GM23338 (cell line): ENCODE results near the gene ASB11. TPM values are rescaled to one million over a fixed set of nuclear protein-coding genes. Genes with fewer than 3 reads are reported as not detected.

Experiments
- ATAC-seq: fragments of 200-7000 bp; cut with Tn5 transposase; 3 replicates; pipeline ENCODE4 v1.9.1; 2020
- DNase-seq: peaks from one replicate; pipeline ENCODE4 v3.0.0-alpha.2; 2015; ENCODE audit warnings: low spot score
- H2AFZ ChIP-seq: fragments of 200-600 bp; sonication (generic); 2 replicates; pipeline ENCODE4 v1.8.0; 2016; ENCODE audit warnings: antibody characterized with exemption, mild to moderate bottlenecking, moderate library complexity
- H3F3A ChIP-seq: fragments of 200-600 bp; sonication (generic); replicated peaks from 2 replicates; pipeline ENCODE4 v1.8.0; 2017; ENCODE audit warnings: antibody characterized with exemption, mixed run types, low read depth
- H3K27ac ChIP-seq: fragments of 200-600 bp; sonication (generic); 2 replicates; pipeline ENCODE4 v1.6.1; 2016; ENCODE audit warnings: low read depth
- H3K27me3 ChIP-seq: fragments of 200-600 bp; sonication (generic); 2 replicates; pipeline ENCODE4 v1.8.0; 2016; ENCODE audit warnings: mild to moderate bottlenecking, mixed run types, moderate library complexity; ENCODE audit not compliant: insufficient read depth
- H3K36me3 ChIP-seq: fragments of 200-600 bp; sonication (generic); 2 replicates; pipeline ENCODE4 v1.8.0; 2016; ENCODE audit warnings: mild to moderate bottlenecking; ENCODE audit not compliant: insufficient read depth
- H3K4me1 ChIP-seq: fragments of 200-600 bp; sonication (generic); 2 replicates; pipeline ENCODE4 v1.8.0; 2016; ENCODE audit warnings: mild to moderate bottlenecking, moderate library complexity; ENCODE audit not compliant: insufficient read depth
- H3K4me2 ChIP-seq: fragments of 200-600 bp; sonication (generic); 2 replicates; pipeline ENCODE4 v1.7.1; 2017; ENCODE audit warnings: mixed run types
- H3K4me3 ChIP-seq: fragments of 200-600 bp; sonication (generic); 2 replicates; pipeline ENCODE4 v1.6.1; 2016; ENCODE audit warnings: mixed run types
- H3K79me2 ChIP-seq: fragments of 200-600 bp; sonication (generic); replicated peaks from 2 replicates; pipeline ENCODE4 v1.8.0; 2017; ENCODE audit warnings: mild to moderate bottlenecking; ENCODE audit not compliant: insufficient read depth
- H3K9me2 ChIP-seq: fragments of 200-600 bp; sonication (generic); 2 replicates; pipeline ENCODE4 v1.8.0; 2017; ENCODE audit not compliant: insufficient read depth
- H4K20me1 ChIP-seq: fragments of 200-600 bp; sonication (generic); replicated peaks from 2 replicates; pipeline ENCODE4 v1.8.0; 2017; ENCODE audit warnings: mild to moderate bottlenecking; ENCODE audit not compliant: insufficient read depth
- H3K27ac Mint-ChIP-seq: 2 replicates; pipeline ENCODE4 v1.8.0; 2020; ENCODE audit warnings: inconsistent platforms, mild to moderate bottlenecking, moderate library complexity, mixed read lengths
- H3K27me3 Mint-ChIP-seq: 3 replicates; pipeline ENCODE4 v1.8.0; 2022; ENCODE audit warnings: low read depth, mild to moderate bottlenecking, moderate library complexity, mixed read lengths, inconsistent platforms; ENCODE audit not compliant: insufficient read depth, poor library complexity
- H3K36me3 Mint-ChIP-seq: 3 replicates; pipeline ENCODE4 v1.8.0; 2021; ENCODE audit warnings: low read depth, mild to moderate bottlenecking, inconsistent platforms, moderate library complexity, mixed read lengths
- H3K4me1 Mint-ChIP-seq: 3 replicates; pipeline ENCODE4 v1.8.0; 2020; ENCODE audit warnings: mild to moderate bottlenecking, inconsistent platforms, mixed read lengths
- H3K4me3 Mint-ChIP-seq: 3 replicates; pipeline ENCODE4 v1.8.0; 2021; ENCODE audit warnings: moderate library complexity, mild to moderate bottlenecking, inconsistent platforms, mixed read lengths
- H3K9me3 Mint-ChIP-seq: 3 replicates; pipeline ENCODE4 v1.8.0; 2020; ENCODE audit warnings: moderate library complexity, mild to moderate bottlenecking, inconsistent platforms, mixed read lengths
- CREB1 ChIP-seq: fragments of 250-450 bp; sonication (Bioruptor Pico); IDR thresholded peaks from 2 replicates; pipeline ENCODE4 v1.5.0; 2020; ENCODE audit warnings: low read depth, mild to moderate bottlenecking, moderate library complexity
- EZH2 ChIP-seq: fragments of 200-600 bp; sonication (generic); IDR thresholded peaks from one replicate; pipeline ENCODE4 v1.8.0; 2017; ENCODE audit warnings: antibody characterized with exemption, mild to moderate bottlenecking, low read depth; ENCODE audit not compliant: unreplicated experiment
- JUNB ChIP-seq: IDR thresholded peaks from one replicate; pipeline ENCODE4 v1.6.1; 2016; ENCODE audit warnings: antibody characterized with exemption; ENCODE audit not compliant: unreplicated experiment
- NANOG ChIP-seq: IDR thresholded peaks from 2 replicates; pipeline ENCODE4 v1.6.1; 2016; ENCODE audit warnings: antibody characterized with exemption, borderline replicate concordance
- POLR2AphosphoS5 ChIP-seq: IDR thresholded peaks from 2 replicates; pipeline ENCODE4 v1.6.1; 2016; ENCODE audit warnings: antibody characterized with exemption, low read depth
- STAT1 ChIP-seq: IDR thresholded peaks from one replicate; pipeline ENCODE4 v1.6.1; 2016; ENCODE audit warnings: antibody characterized with exemption; ENCODE audit not compliant: unreplicated experiment
- ZNF331 ChIP-seq: fragments of 250-450 bp; sonication (Bioruptor Pico); IDR thresholded peaks from 2 replicates; pipeline ENCODE4 v1.5.0; 2020; ENCODE audit warnings: low read depth, mild to moderate bottlenecking, moderate library complexity
- polyA plus RNA-seq: library from polyadenylated mRNA; unstranded; fragments of >200 nt; fragmentation: Nextera tagmentation; extraction: Ambion mirVana; gene quantifications from 2 replicates; pipeline ENCODE4 v1.2.1, GENCODE V29; 2016
- total RNA-seq: library from RNA; depleted of rRNA; stranded (reverse); fragments of >200 nt; shearing (Covaris generic); gene quantifications from 2 replicates; pipeline ENCODE4 v1.2.3, GENCODE V29; 2014
- TF ChIP-seq, protein P1 (sequence below), 2 experiments: fragments of 200-600 bp in 1 of 2; sonication (generic) in 1 of 2; conservative IDR thresholded peaks; 2 replicates each; pipeline versions ENCODE4 v1.5.1 to v1.6.1; 2016 to 2017; ENCODE audit warnings: antibody characterized with exemption in 2 of 2, low read depth in 2 of 2, mild to moderate bottlenecking in 2 of 2, moderate library complexity in 1 of 2
- TF ChIP-seq, protein P2 (sequence below): fragments of 250-450 bp; sonication (Bioruptor Pico); IDR thresholded peaks from 2 replicates; pipeline ENCODE4 v1.5.0; 2020; ENCODE audit warnings: mild to moderate bottlenecking, moderate library complexity

Gene ASB11
- total and polyA plus RNA-seq, 2 experiments from 2014 or later: not detected

DNA sequence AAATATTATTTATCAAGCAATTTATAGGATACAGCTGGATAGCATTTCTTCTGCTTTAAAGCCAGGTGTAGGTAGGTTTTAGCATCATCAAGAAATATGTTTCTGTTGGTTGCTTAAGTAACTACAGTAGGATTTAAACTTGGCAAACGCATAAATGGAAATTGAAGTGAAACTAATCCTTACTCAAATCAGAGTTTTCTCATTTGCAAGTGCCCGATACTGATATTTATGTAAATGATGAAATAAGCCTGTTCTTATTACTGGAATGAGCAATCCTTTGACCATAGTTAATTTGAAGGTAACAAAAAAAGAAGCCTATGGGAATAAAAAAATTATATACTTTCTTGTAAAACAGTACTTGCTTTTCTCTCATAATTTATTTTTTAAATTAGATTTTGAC, 43.1 kb upstream of the ASB11 start:
- H3K4me1 Mint-ChIP-seq: no peaks in the 10 kb centered on the region
- no peak overlapping the region for H2AFZ ChIP-seq
- DNase-seq (no peak), ATAC-seq (no peak)
- H3K36me3 Mint-ChIP-seq: no peaks in the 10 kb centered on the region
- H3K79me2 ChIP-seq: no peaks in the 10 kb centered on the region
- H3K27ac Mint-ChIP-seq: no peak overlapping the region
- no peaks in the 10 kb centered on the region for H3K27me3 Mint-ChIP-seq
- no peaks in the 10 kb centered on the region for H3K9me2 ChIP-seq
- no peaks in the 10 kb centered on the region for H3F3A ChIP-seq
- no peak overlapping the region for H3K4me3 ChIP-seq
- H3K4me2 ChIP-seq: no peak overlapping the region
- TF ChIP-seq, protein P1, sequence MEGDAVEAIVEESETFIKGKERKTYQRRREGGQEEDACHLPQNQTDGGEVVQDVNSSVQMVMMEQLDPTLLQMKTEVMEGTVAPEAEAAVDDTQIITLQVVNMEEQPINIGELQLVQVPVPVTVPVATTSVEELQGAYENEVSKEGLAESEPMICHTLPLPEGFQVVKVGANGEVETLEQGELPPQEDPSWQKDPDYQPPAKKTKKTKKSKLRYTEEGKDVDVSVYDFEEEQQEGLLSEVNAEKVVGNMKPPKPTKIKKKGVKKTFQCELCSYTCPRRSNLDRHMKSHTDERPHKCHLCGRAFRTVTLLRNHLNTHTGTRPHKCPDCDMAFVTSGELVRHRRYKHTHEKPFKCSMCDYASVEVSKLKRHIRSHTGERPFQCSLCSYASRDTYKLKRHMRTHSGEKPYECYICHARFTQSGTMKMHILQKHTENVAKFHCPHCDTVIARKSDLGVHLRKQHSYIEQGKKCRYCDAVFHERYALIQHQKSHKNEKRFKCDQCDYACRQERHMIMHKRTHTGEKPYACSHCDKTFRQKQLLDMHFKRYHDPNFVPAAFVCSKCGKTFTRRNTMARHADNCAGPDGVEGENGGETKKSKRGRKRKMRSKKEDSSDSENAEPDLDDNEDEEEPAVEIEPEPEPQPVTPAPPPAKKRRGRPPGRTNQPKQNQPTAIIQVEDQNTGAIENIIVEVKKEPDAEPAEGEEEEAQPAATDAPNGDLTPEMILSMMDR (conservative IDR thresholded peaks at IDR 0.05; ENCODE audit: low read depth in 2 of 2): no peak
- no peak for TF ChIP-seq POLR2AphosphoS5
- no peaks in the 10 kb centered on the region for H3K36me3 ChIP-seq
- H3K4me3 Mint-ChIP-seq: no peak overlapping the region
- no peaks in the 10 kb centered on the region for H3K4me1 ChIP-seq
- H3K27ac ChIP-seq: no peak overlapping the region
- no peaks in the 10 kb centered on the region for H3K9me3 Mint-ChIP-seq
- no peaks in the 10 kb centered on the region for H3K27me3 ChIP-seq
- no peaks in the 10 kb centered on the region for H4K20me1 ChIP-seq

DNA sequence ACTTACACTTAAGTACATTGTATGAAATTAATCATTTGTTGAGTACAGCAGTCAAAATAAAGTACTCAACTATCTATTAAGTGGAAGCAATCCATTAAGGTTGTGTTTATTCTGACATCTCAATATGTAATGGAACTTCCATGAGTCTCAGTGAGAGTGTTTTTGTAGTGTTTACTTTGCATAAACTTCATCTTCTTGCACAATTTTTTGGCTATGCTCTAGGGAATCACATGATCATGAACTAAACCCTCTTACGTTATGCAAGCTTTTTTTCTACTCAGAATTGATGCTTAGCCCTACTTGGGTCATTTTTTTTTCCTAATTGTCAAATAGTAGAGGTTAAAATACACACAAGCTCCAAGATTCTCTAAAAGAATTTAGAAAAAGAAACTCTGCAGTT, 41.0 kb upstream of the ASB11 start:
- H3K4me3 ChIP-seq: no peak overlapping the region
- ATAC-seq: no peak

DNA sequence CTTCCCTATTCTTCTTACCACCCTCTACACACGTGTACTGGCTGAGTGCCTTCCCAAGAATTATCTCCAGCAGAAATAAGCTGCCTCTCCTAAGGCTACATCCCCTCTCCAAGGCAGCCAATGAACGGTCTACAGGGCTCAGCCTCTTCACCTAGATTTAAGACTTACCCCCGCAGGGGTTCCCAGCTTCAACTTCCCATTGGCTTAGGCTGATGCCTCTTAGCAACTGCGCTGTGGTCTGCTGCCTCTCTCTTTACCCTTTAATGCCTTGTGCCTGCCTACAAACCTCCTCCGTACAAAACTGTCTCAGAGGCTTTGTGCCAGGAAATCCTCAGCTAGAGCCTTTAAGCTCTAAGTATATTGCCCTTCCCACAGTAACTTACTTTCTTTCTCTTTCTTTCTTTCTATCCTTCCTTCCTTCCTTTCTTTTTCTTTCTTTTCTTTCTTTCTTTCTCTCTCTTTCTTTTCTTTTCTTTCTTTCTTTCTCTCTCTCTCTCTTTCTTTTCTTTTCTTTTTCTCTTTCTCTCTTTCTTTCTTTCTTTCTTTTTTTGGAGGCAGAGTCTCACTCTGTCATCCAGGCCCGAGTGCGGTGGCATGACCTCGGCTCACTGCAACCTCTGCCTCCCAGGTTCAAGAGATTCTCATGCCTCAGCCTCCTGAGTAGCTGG, 35.0 kb upstream of the ASB11 start:
- Histone ChIP-seq H3K4me2 (no peak overlapping the region), H4K20me1 (no peaks in the 10 kb centered on the region), H3K27me3 (no peaks in the 10 kb centered on the region), H3K9me2 (no peaks in the 10 kb centered on the region), H3K27ac (no peak overlapping the region), H2AFZ (no peak overlapping the region), H3K4me3 (no peak overlapping the region), H3K36me3 (no peaks in the 10 kb centered on the region), H3K79me2 (no peaks in the 10 kb centered on the region), H3F3A (no peaks in the 10 kb centered on the region), H3K4me1 (no peaks in the 10 kb centered on the region)
- no peaks in the 10 kb centered on the region for H3K36me3 Mint-ChIP-seq
- no peak overlapping the region for H3K4me3 Mint-ChIP-seq
- no peaks in the 10 kb centered on the region for H3K9me3 Mint-ChIP-seq
- H3K4me1 Mint-ChIP-seq: peaks cover 9% of the 10 kb centered on the region; the same call in 2 of the 3 replicates
- no peaks in the 10 kb centered on the region for H3K27me3 Mint-ChIP-seq
- no peak overlapping the region for H3K27ac Mint-ChIP-seq
- ATAC-seq: peak; percentile 84
- DNase-seq: peak; percentile 18
- TF ChIP-seq EZH2 (no peak), NANOG (no peak), STAT1 (no peak), JUNB (no peak), POLR2AphosphoS5 (no peak), ZNF331 (CRISPR knock-in tag) (no peak), CREB1 (CRISPR knock-in tag) (no peak)
- TF ChIP-seq, protein P2, sequence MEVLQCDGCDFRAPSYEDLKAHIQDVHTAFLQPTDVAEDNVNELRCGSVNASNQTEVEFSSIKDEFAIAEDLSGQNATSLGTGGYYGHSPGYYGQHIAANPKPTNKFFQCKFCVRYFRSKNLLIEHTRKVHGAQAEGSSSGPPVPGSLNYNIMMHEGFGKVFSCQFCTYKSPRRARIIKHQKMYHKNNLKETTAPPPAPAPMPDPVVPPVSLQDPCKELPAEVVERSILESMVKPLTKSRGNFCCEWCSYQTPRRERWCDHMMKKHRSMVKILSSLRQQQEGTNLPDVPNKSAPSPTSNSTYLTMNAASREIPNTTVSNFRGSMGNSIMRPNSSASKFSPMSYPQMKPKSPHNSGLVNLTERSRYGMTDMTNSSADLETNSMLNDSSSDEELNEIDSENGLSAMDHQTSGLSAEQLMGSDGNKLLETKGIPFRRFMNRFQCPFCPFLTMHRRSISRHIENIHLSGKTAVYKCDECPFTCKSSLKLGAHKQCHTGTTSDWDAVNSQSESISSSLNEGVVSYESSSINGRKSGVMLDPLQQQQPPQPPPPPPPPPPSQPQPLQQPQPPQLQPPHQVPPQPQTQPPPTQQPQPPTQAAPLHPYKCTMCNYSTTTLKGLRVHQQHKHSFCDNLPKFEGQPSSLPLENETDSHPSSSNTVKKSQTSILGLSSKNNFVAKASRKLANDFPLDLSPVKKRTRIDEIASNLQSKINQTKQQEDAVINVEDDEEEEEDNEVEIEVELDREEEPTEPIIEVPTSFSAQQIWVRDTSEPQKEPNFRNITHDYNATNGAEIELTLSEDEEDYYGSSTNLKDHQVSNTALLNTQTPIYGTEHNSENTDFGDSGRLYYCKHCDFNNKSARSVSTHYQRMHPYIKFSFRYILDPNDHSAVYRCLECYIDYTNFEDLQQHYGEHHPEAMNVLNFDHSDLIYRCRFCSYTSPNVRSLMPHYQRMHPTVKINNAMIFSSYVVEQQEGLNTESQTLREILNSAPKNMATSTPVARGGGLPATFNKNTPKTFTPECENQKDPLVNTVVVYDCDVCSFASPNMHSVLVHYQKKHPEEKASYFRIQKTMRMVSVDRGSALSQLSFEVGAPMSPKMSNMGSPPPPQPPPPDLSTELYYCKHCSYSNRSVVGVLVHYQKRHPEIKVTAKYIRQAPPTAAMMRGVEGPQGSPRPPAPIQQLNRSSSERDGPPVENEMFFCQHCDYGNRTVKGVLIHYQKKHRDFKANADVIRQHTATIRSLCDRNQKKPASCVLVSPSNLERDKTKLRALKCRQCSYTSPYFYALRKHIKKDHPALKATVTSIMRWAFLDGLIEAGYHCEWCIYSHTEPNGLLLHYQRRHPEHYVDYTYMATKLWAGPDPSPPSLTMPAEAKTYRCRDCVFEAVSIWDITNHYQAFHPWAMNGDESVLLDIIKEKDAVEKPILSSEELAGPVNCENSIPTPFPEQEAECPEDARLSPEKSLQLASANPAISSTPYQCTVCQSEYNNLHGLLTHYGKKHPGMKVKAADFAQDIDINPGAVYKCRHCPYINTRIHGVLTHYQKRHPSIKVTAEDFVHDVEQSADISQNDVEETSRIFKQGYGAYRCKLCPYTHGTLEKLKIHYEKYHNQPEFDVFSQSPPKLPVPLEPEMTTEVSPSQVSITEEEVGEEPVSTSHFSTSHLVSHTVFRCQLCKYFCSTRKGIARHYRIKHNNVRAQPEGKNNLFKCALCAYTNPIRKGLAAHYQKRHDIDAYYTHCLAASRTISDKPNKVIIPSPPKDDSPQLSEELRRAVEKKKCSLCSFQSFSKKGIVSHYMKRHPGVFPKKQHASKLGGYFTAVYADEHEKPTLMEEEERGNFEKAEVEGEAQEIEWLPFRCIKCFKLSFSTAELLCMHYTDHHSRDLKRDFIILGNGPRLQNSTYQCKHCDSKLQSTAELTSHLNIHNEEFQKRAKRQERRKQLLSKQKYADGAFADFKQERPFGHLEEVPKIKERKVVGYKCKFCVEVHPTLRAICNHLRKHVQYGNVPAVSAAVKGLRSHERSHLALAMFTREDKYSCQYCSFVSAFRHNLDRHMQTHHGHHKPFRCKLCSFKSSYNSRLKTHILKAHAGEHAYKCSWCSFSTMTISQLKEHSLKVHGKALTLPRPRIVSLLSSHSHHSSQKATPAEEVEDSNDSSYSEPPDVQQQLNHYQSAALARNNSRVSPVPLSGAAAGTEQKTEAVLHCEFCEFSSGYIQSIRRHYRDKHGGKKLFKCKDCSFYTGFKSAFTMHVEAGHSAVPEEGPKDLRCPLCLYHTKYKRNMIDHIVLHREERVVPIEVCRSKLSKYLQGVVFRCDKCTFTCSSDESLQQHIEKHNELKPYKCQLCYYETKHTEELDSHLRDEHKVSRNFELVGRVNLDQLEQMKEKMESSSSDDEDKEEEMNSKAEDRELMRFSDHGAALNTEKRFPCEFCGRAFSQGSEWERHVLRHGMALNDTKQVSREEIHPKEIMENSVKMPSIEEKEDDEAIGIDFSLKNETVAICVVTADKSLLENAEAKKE (CRISPR knock-in tag): no peak

More for the DNA sequence above, 41.0 kb upstream of the ASB11 start:
- no peak for TF ChIP-seq CREB1 (CRISPR knock-in tag)
- Histone ChIP-seq H2AFZ (no peak overlapping the region), H3K4me1 (no peaks in the 10 kb centered on the region), H3K27ac (no peak overlapping the region), H3K27me3 (no peaks in the 10 kb centered on the region), H3K79me2 (no peaks in the 10 kb centered on the region), H3F3A (no peaks in the 10 kb centered on the region), H3K36me3 (no peaks in the 10 kb centered on the region), H3K4me2 (no peak overlapping the region), H4K20me1 (no peaks in the 10 kb centered on the region), H3K9me2 (no peaks in the 10 kb centered on the region)
- H3K36me3 Mint-ChIP-seq: no peaks in the 10 kb centered on the region
- H3K27me3 Mint-ChIP-seq: no peaks in the 10 kb centered on the region
- H3K9me3 Mint-ChIP-seq: no peaks in the 10 kb centered on the region
- no peaks in the 10 kb centered on the region for H3K4me1 Mint-ChIP-seq
- DNase-seq: no peak
- no peak overlapping the region for H3K27ac Mint-ChIP-seq
- H3K4me3 Mint-ChIP-seq: no peak overlapping the region
